ENCODE measurements around the gene NEU4. TPM values are rescaled to one million over a fixed set of nuclear protein-coding genes. Genes with fewer than 3 reads are reported as not detected.

The NEU4 gene
- total RNA-seq, 2 experiments from 2014 or later: 0.84 TPM; not detected in 1

DNA sequence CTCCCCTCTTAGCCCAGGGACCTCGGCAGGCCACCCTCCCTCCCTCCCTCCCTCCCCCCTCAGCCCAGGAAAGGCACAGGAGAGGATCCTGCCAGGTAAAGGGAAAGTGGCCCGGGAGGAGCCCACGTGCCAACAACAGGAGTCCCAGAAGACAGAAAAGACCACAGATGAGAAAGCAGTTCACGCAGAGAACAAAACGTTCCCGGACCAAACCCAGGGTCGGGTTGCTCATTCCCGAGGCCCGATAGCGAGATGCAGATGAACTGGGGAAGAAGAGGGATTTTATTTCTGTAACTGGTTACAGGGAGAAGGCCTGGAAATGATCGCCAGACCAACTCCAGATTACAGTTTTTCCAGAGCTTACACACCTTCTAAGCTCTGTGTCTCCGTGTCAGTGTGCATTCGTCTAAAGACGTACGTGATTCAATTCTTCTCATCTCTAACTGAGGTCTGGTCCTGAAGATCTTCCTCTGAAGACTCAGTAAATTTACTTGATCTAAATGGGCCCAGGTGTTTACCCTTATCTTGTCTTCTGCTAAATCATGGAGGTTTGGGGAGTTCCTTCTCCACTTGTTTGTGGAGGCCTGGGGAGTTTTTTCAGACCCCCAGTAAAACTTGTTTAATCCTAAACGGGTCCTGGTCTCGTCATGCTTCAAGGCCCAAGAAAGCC, 807 bp upstream of the NEU4 start:
- BruUV-seq (replicated peaks): no TSS peak
- intact Hi-C loops (cut with micrococcal nuclease; ENCODE audit: unreplicated experiment): no loop called here

DNA sequence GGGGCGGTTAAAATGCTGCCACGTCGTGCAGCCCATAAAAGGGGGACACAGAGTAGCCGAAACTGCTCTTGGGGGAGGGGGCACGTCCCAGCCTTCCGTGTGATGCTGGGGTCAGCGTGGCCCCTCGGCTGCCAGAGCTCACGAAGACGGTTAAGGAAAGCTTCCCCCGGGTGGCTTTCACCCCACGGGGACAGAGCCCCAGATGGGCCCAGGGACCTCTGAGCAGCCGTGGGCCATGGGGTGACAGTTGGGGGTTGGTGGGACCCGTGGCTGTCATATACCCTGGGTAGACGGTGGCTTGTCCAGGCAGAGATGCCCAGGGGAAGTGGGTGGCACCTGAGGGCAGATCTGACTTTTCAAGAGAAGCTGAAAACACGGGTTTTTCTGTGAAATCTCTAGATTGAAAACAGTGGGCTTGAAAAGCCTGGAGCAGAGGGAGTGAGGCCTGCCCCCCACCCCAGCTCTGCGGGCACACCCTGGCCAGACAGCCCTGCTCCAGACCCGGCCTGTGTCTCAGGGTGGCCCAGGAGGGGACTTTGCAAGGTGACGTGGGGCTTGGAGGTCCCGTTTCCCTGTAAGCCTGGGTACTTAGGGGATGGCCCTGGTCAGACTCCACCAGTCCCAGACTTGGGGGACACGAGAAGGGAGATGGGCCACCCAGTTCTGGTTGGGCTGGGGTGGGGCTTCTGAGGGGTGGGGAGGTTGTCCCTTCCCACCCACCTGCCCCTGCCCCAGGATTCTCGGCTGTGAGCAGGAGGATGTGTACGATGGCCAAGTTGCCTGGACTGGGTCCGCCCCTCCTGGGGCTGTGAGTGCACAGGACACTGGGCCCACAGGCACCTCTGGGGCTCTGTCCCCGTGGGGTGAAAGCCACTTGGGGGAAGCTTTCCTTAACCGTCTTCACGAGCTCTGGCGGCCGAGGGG, 652 bp downstream of the NEU4 start:
- CTCF ChIA-PET (ENCODE audit: unreplicated experiment): no interaction called here
- no peaks in the 10 kb centered on the region for H3K9me2 ChIP-seq (ENCODE audit: insufficient read depth, low read length)
- H3K36me3 ChIP-seq (ENCODE audit: insufficient read depth, low read length): no peaks in the 10 kb centered on the region
- H2AFZ ChIP-seq (ENCODE audit: low read length): no peak overlapping the region
- H3K9me3 ChIP-seq (ENCODE audit: low read length): no peaks in the 10 kb centered on the region
- no peak overlapping the region for H3K4me2 ChIP-seq (ENCODE audit: low read length)
- H3K27ac ChIP-seq (ENCODE audit: low read depth, low read length, poor library complexity, severe bottlenecking): no peak overlapping the region
- BruUV-seq (replicated peaks): no TSS peak
- intact Hi-C loops (cut with micrococcal nuclease; ENCODE audit: unreplicated experiment): no loop called here
- POLR2A ChIA-PET: no interaction called here
- no peaks in the 10 kb centered on the region for H3K79me2 ChIP-seq (ENCODE audit: insufficient read depth, low read depth, low read length)
- no peak for DNase-seq (ENCODE audit: low spot score)
- H3K4me1 ChIP-seq (ENCODE audit: insufficient read depth, low read length, poor library complexity, severe bottlenecking): peaks cover 3% of the 10 kb centered on the region
- H4K20me1 ChIP-seq (ENCODE audit: insufficient read depth, low read length): no peaks in the 10 kb centered on the region
- TF ChIP-seq EZH2phosphoT487 (IDR thresholded peaks at IDR 0.05; ENCODE audit: borderline replicate concordance, low read depth, low read length): no peak
- TF ChIP-seq, protein P1, sequence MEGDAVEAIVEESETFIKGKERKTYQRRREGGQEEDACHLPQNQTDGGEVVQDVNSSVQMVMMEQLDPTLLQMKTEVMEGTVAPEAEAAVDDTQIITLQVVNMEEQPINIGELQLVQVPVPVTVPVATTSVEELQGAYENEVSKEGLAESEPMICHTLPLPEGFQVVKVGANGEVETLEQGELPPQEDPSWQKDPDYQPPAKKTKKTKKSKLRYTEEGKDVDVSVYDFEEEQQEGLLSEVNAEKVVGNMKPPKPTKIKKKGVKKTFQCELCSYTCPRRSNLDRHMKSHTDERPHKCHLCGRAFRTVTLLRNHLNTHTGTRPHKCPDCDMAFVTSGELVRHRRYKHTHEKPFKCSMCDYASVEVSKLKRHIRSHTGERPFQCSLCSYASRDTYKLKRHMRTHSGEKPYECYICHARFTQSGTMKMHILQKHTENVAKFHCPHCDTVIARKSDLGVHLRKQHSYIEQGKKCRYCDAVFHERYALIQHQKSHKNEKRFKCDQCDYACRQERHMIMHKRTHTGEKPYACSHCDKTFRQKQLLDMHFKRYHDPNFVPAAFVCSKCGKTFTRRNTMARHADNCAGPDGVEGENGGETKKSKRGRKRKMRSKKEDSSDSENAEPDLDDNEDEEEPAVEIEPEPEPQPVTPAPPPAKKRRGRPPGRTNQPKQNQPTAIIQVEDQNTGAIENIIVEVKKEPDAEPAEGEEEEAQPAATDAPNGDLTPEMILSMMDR (conservative IDR thresholded peaks at IDR 0.05; ENCODE audit: low read length): no peak
- no peak overlapping the region for H3K4me3 ChIP-seq (ENCODE audit: low read depth, low read length, poor library complexity, severe bottlenecking)

More for the DNA sequence above, 807 bp upstream of the NEU4 start:
- Histone ChIP-seq H2AFZ (ENCODE audit: low read length) (no peak overlapping the region), H3K4me3 (ENCODE audit: low read depth, low read length, poor library complexity, severe bottlenecking) (no peak overlapping the region), H3K4me2 (ENCODE audit: low read length) (no peak overlapping the region), H3K27ac (ENCODE audit: low read depth, low read length, poor library complexity, severe bottlenecking) (no peak overlapping the region), H3K4me1 (ENCODE audit: insufficient read depth, low read length, poor library complexity, severe bottlenecking) (peaks cover 3% of the 10 kb centered on the region), H3K79me2 (ENCODE audit: insufficient read depth, low read depth, low read length) (no peaks in the 10 kb centered on the region), H3K36me3 (ENCODE audit: insufficient read depth, low read length) (no peaks in the 10 kb centered on the region), H3K9me3 (ENCODE audit: low read length) (no peaks in the 10 kb centered on the region), H4K20me1 (ENCODE audit: insufficient read depth, low read length) (no peaks in the 10 kb centered on the region), H3K9me2 (ENCODE audit: insufficient read depth, low read length) (no peaks in the 10 kb centered on the region)
- no peak for TF ChIP-seq EZH2phosphoT487 (IDR thresholded peaks at IDR 0.05; ENCODE audit: borderline replicate concordance, low read depth, low read length)
- TF ChIP-seq, protein P1 (conservative IDR thresholded peaks at IDR 0.05; ENCODE audit: low read length): no peak
- no peak for DNase-seq (ENCODE audit: low spot score)
- ChIA-PET POLR2A (no interaction called here), CTCF (ENCODE audit: unreplicated experiment) (no interaction called here)

All from OCI-LY7 (cell line).